OCI-LY7 (cell line): Measurements from ENCODE around the gene NTM. TPM values are rescaled to one million over a fixed set of nuclear protein-coding genes. Genes with fewer than 3 reads are reported as not detected.

ENCODE experiments used
- BruUV-seq: library from RNA; stranded (reverse); fragments of 400-500 nt; replicated peaks from 2 replicates; lab custom pipeline; 2021; lab: Mats Ljungman, UMichigan
- CTCF ChIA-PET: fragments of 300-600 bp; sonication (Branson Sonifier 250); formaldehyde crosslinking; loops from one replicate; lab custom pipeline; 2022; ENCODE audit warnings: antibody characterized with exemption; ENCODE audit not compliant: unreplicated experiment; lab: Charles Lee
- POLR2A ChIA-PET: fragments of 300-600 bp; sonication (Branson Sonifier 250); formaldehyde crosslinking; loops from one replicate; lab custom pipeline; 2022; ENCODE audit warnings: antibody characterized with exemption; lab: Charles Lee
- DNase-seq: peaks from one replicate; pipeline ENCODE4 v3.0.0-alpha.2; 2015; ENCODE audit warnings: low spot score
- H2AFZ ChIP-seq: fragments of 200-600 bp; sonication (generic), shearing (Covaris generic); 2 replicates; pipeline ENCODE4 v1.6.1; 2014; ENCODE audit warnings: mild to moderate bottlenecking, antibody characterized with exemption, low read length, moderate library complexity
- H3K27ac ChIP-seq: fragments of 200-600 bp; sonication (generic); 2 replicates; pipeline ENCODE4 v1.5.1; 2014; ENCODE audit warnings: mixed run types, low read depth, mild to moderate bottlenecking, moderate library complexity, low read length, inconsistent platforms; ENCODE audit not compliant: poor library complexity, severe bottlenecking
- H3K36me3 ChIP-seq: fragments of 200-600 bp; sonication (generic); 2 replicates; pipeline ENCODE4 v1.6.1; 2014; ENCODE audit warnings: mild to moderate bottlenecking, antibody characterized with exemption, low read length, moderate library complexity, mixed read lengths; ENCODE audit not compliant: insufficient read depth
- H3K4me1 ChIP-seq: fragments of 200-600 bp; sonication (generic); 2 replicates; pipeline ENCODE4 v1.5.1; 2014; ENCODE audit warnings: mild to moderate bottlenecking, low read length; ENCODE audit not compliant: insufficient read depth, poor library complexity, severe bottlenecking
- H3K4me2 ChIP-seq: fragments of 200-600 bp; sonication (generic); 2 replicates; pipeline ENCODE4 v1.6.1; 2014; ENCODE audit warnings: mild to moderate bottlenecking, low read length
- H3K4me3 ChIP-seq: fragments of 200-600 bp; sonication (generic); 2 replicates; pipeline ENCODE4 v1.5.1; 2014; ENCODE audit warnings: mild to moderate bottlenecking, low read depth, low read length; ENCODE audit not compliant: poor library complexity, severe bottlenecking
- H3K79me2 ChIP-seq: fragments of 200-600 bp; sonication (generic); 2 replicates; pipeline ENCODE4 v1.6.1; 2016; ENCODE audit warnings: low read depth, mild to moderate bottlenecking, low read length, moderate library complexity, mixed read lengths; ENCODE audit not compliant: insufficient read depth
- H3K9me2 ChIP-seq: fragments of 200-600 bp; sonication (generic); 2 replicates; pipeline ENCODE4 v1.6.1; 2016; ENCODE audit warnings: mild to moderate bottlenecking, low read length, mixed read lengths; ENCODE audit not compliant: insufficient read depth
- H3K9me3 ChIP-seq: fragments of 200-600 bp; sonication (generic); 2 replicates; pipeline ENCODE4 v1.6.1; 2014; ENCODE audit warnings: mild to moderate bottlenecking, mixed run types, low read length, mixed read lengths
- H4K20me1 ChIP-seq: fragments of 200-600 bp; sonication (generic); 2 replicates; pipeline ENCODE4 v1.6.1; 2014; ENCODE audit warnings: mild to moderate bottlenecking, antibody characterized with exemption, low read length, moderate library complexity, mixed read lengths; ENCODE audit not compliant: insufficient read depth
- CTCF ChIP-seq: fragments of 200-600 bp; sonication (generic); conservative IDR thresholded peaks from 2 replicates; pipeline ENCODE4 v1.5.1; 2014; ENCODE audit warnings: mild to moderate bottlenecking, antibody characterized with exemption, low read length, moderate library complexity, mixed read lengths
- EZH2phosphoT487 ChIP-seq: fragments of 200-600 bp; sonication (generic); IDR thresholded peaks from 2 replicates; pipeline ENCODE4 v1.6.1; 2018; ENCODE audit warnings: low read depth, borderline replicate concordance, mild to moderate bottlenecking, mixed run types, antibody characterized with exemption, low read length, moderate library complexity, mixed read lengths
- intact Hi-C: fragments of 100-400 bp; cut with micrococcal nuclease; formaldehyde crosslinking; loops from one replicate; pipeline ENCODE4 v1.10.0; 2022; ENCODE audit not compliant: unreplicated experiment
- total RNA-seq, 2 experiments: library from RNA; depleted of rRNA in 1 of 2; stranded (reverse); fragments of >200 nt in 1 of 2; shearing (Covaris generic) in 1 of 2; gene quantifications; 2 replicates each; pipeline ENCODE4 v1.2.3, GENCODE V29; 2014 to 2022

The NTM gene
- total RNA-seq, 2 experiments from 2014 or later, result not detected

GRCh38 chr11:131652231-131652630 is 281.8 kb downstream of the NTM start:
- ChIA-PET POLR2A (interaction anchor here (0.6 kb wide), 1 partner anchor 11 kb away, joined by 4 read pairs; no protein-coding TSS in a partner anchor), CTCF (no interaction called here)
- H3K79me2 ChIP-seq, result no peaks in the 10 kb centered on the region
- TF ChIP-seq CTCF, result no peak
- no peaks in the 10 kb centered on the region for H3K4me1 ChIP-seq
- no peak for DNase-seq
- no peak overlapping the region for H2AFZ ChIP-seq
- H3K9me2 ChIP-seq, result no peaks in the 10 kb centered on the region
- H3K9me3 ChIP-seq, result no peaks in the 10 kb centered on the region
- H3K4me2 ChIP-seq, result no peak overlapping the region
- H3K27ac ChIP-seq, result no peak overlapping the region
- intact Hi-C loops, result no loop called here
- H3K4me3 ChIP-seq, result no peak overlapping the region
- H3K36me3 ChIP-seq, result no peaks in the 10 kb centered on the region
- BruUV-seq, result no TSS peak
- no peaks in the 10 kb centered on the region for H4K20me1 ChIP-seq

- H2AFZ ChIP-seq, result no peak overlapping the region
- no peak for DNase-seq
- intact Hi-C loops, result no loop called here
- H3K4me3 ChIP-seq, result no peak overlapping the region
- H3K79me2 ChIP-seq, result no peaks in the 10 kb centered on the region
- BruUV-seq, result no TSS peak
- no peak overlapping the region for H3K4me2 ChIP-seq
- H3K9me3 ChIP-seq, result no peaks in the 10 kb centered on the region
- no peaks in the 10 kb centered on the region for H3K9me2 ChIP-seq
- ChIA-PET CTCF (interaction anchor here (1.0 kb wide), 1 partner anchor 44 kb away, joined by 3 read pairs; no protein-coding TSS in a partner anchor), POLR2A (no interaction called here)
- H3K4me1 ChIP-seq, result no peaks in the 10 kb centered on the region
- TF ChIP-seq EZH2phosphoT487 (no peak), CTCF (no peak)
- H3K27ac ChIP-seq, result no peak overlapping the region
- no peaks in the 10 kb centered on the region for H3K36me3 ChIP-seq
- H4K20me1 ChIP-seq, result no peaks in the 10 kb centered on the region
Measured at GRCh38 chr11:131653260-131653659, 282.8 kb downstream of the NTM start.

- Histone ChIP-seq H4K20me1 (no peaks in the 10 kb centered on the region), H3K9me3 (no peaks in the 10 kb centered on the region), H3K9me2 (no peaks in the 10 kb centered on the region), H3K4me1 (no peaks in the 10 kb centered on the region), H3K4me2 (no peak overlapping the region), H2AFZ (no peak overlapping the region), H3K79me2 (no peaks in the 10 kb centered on the region), H3K36me3 (no peaks in the 10 kb centered on the region), H3K27ac (no peak overlapping the region), H3K4me3 (no peak overlapping the region)
- DNase-seq, result no peak
- TF ChIP-seq EZH2phosphoT487 (no peak), CTCF (no peak)
- CTCF ChIA-PET, result no interaction called here
- intact Hi-C loops, result no loop called here
- POLR2A ChIA-PET, result no interaction called here
- no TSS peak for BruUV-seq
Measured at GRCh38 chr11:131654849-131655248, 284.4 kb downstream of the NTM start.
